ENCODE data around the gene TK2. TPM values are rescaled to one million over a fixed set of nuclear protein-coding genes. Genes with fewer than 3 reads are reported as not detected.

The TK2 gene
- total RNA-seq, 2 experiments from 2014 or later, result 3.6 to 5.1 TPM

DNA sequence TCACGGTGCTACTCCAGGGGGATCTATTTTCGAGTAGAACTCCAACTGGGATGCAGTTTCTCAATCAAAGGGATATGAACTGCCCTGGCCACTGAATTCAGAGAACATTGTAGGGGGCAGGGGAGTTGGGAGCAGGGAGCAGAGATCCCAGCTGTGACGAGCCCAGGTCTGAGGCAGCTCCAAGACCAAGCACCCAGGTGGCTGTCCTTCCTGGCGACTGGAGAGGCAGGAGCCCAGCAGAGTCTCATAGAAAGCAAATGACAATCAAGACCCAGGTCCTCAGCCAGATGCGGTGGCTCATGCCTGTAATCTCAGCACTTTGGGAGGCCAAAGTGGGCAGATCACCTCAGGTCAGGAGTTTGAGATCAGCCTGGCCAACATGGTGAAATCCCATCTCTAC, 60.1 kb downstream of the TK2 start:
- Histone ChIP-seq H3K36me3 (ENCODE audit: insufficient read depth, low read length) (no peaks in the 10 kb centered on the region), H3K4me3 (ENCODE audit: low read length) (no peak overlapping the region), H3K27me3 (ENCODE audit: control insufficient read depth in 1 of 2, insufficient read depth in 2 of 2, low read length in 2 of 2) (no peaks in the 10 kb centered on the region), H3K9me3 (ENCODE audit: control insufficient read depth in 1 of 2, insufficient read depth in 1 of 2, low read length in 2 of 2) (peaks cover 0 to 4% of the 10 kb centered on the region in 2 experiments), H3K27ac (ENCODE audit: low read depth in 1 of 2, low read length in 2 of 2) (no peak overlapping the region), H3K4me1 (ENCODE audit: insufficient read depth, low read length) (peaks cover 3% of the 10 kb centered on the region)
- no peaks in the 10 kb centered on the region for H3K4me1 Mint-ChIP-seq (ENCODE audit: low read depth)
- CTCF ChIA-PET, result no interaction called here
- POLR2A ChIA-PET, result no interaction called here
- no peaks in the 10 kb centered on the region for H3K36me3 Mint-ChIP-seq (ENCODE audit: low read depth)
- H3K27me3 Mint-ChIP-seq, result no peaks in the 10 kb centered on the region
- no peak overlapping the region for H3K4me3 Mint-ChIP-seq
- no peak for ATAC-seq (ENCODE audit: poor library complexity)
- TF ChIP-seq, protein P1, sequence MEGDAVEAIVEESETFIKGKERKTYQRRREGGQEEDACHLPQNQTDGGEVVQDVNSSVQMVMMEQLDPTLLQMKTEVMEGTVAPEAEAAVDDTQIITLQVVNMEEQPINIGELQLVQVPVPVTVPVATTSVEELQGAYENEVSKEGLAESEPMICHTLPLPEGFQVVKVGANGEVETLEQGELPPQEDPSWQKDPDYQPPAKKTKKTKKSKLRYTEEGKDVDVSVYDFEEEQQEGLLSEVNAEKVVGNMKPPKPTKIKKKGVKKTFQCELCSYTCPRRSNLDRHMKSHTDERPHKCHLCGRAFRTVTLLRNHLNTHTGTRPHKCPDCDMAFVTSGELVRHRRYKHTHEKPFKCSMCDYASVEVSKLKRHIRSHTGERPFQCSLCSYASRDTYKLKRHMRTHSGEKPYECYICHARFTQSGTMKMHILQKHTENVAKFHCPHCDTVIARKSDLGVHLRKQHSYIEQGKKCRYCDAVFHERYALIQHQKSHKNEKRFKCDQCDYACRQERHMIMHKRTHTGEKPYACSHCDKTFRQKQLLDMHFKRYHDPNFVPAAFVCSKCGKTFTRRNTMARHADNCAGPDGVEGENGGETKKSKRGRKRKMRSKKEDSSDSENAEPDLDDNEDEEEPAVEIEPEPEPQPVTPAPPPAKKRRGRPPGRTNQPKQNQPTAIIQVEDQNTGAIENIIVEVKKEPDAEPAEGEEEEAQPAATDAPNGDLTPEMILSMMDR (IDR thresholded peaks at IDR 0.05), result no peak
- intact Hi-C loops (cut with DNase I, micrococcal nuclease), result no loop called here
- H3K27ac Mint-ChIP-seq, result no peak overlapping the region
- peak in 1 of 14 experiments; percentile 21 for DNase-seq
- H3K9me3 Mint-ChIP-seq, result no peaks in the 10 kb centered on the region

DNA sequence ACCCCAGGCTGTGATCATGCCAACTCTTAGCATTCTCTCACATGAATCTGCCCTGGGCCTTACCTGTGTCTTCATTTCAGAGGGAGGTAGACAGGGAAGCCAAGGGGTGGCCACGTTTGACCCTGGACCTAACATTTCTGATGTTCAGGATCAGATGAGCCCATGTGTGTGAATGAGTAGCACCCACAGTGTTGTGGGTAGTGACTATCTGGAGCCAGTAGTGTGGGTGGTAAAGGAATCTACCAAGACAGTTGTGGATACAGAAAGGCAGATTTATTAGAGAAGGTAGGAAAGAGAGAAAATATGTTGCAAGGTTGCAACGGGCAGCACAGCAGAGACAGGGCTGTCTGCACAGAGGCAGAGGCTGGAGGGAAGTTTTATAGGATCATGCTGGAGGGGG, 60.5 kb downstream of the TK2 start:
- CTCF ChIA-PET, result no interaction called here

DNA sequence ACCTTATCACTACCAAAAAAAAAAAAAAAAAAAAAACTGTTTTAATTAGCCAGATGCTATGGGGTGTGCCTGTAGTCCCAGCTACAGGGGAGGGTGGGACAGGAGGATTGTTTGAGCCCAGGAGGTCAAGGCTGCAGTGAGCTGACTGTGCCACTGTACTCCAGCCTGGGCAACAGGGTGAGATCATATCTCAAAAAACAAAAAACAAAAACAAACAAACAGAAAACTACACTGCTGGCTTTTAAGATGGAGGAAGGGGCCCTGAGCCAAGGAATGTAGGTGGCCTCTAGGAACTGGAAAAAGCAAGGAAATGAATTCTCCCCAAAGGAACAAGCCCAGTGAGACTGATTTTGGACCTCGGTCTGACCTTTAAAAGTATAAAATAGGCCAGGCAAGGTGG, 61.4 kb downstream of the TK2 start:
- no peak overlapping the region for H3K4me3 Mint-ChIP-seq
- Histone ChIP-seq H3K9me3 (ENCODE audit: control insufficient read depth in 1 of 2, insufficient read depth in 1 of 2, low read length in 2 of 2) (peaks cover 0 to 4% of the 10 kb centered on the region in 2 experiments), H3K4me3 (ENCODE audit: low read length) (no peak overlapping the region), H3K36me3 (ENCODE audit: insufficient read depth, low read length) (no peaks in the 10 kb centered on the region), H3K27me3 (ENCODE audit: control insufficient read depth in 1 of 2, insufficient read depth in 2 of 2, low read length in 2 of 2) (no peaks in the 10 kb centered on the region), H3K27ac (ENCODE audit: low read depth in 1 of 2, low read length in 2 of 2) (no peak overlapping the region), H3K4me1 (ENCODE audit: insufficient read depth, low read length) (peaks cover 12% of the 10 kb centered on the region)
- peaks cover 9% of the 10 kb centered on the region for H3K4me1 Mint-ChIP-seq (ENCODE audit: low read depth)
- ATAC-seq (ENCODE audit: poor library complexity) (no peak), DNase-seq (peak in 1 of 14 experiments; percentile 2)
- H3K9me3 Mint-ChIP-seq, result no peaks in the 10 kb centered on the region
- TF ChIP-seq, protein P1 (IDR thresholded peaks at IDR 0.05), result no peak
- H3K27ac Mint-ChIP-seq, result no peak overlapping the region
- no peaks in the 10 kb centered on the region for H3K36me3 Mint-ChIP-seq (ENCODE audit: low read depth)
- CTCF ChIA-PET, result no interaction called here
- H3K27me3 Mint-ChIP-seq, result no peaks in the 10 kb centered on the region
- intact Hi-C loops (cut with DNase I, micrococcal nuclease), result no loop called here
- POLR2A ChIA-PET, result no interaction called here

More for the DNA sequence above, 60.5 kb downstream of the TK2 start:
- no peaks in the 10 kb centered on the region for H3K9me3 Mint-ChIP-seq
- no peaks in the 10 kb centered on the region for H3K27me3 Mint-ChIP-seq
- Histone ChIP-seq H3K36me3 (ENCODE audit: insufficient read depth, low read length) (no peaks in the 10 kb centered on the region), H3K9me3 (ENCODE audit: control insufficient read depth in 1 of 2, insufficient read depth in 1 of 2, low read length in 2 of 2) (peaks cover 0 to 4% of the 10 kb centered on the region in 2 experiments), H3K4me3 (ENCODE audit: low read length) (no peak overlapping the region), H3K4me1 (ENCODE audit: insufficient read depth, low read length) (peaks cover 3% of the 10 kb centered on the region), H3K27ac (ENCODE audit: low read depth in 1 of 2, low read length in 2 of 2) (no peak overlapping the region), H3K27me3 (ENCODE audit: control insufficient read depth in 1 of 2, insufficient read depth in 2 of 2, low read length in 2 of 2) (no peaks in the 10 kb centered on the region)
- intact Hi-C loops (cut with DNase I, micrococcal nuclease), result no loop called here
- H3K4me3 Mint-ChIP-seq, result no peak overlapping the region
- TF ChIP-seq, protein P1 (IDR thresholded peaks at IDR 0.05), result no peak
- ATAC-seq (ENCODE audit: poor library complexity) (no peak), DNase-seq (peak in 1 of 14 experiments; percentile 7)
- POLR2A ChIA-PET, result no interaction called here
- no peaks in the 10 kb centered on the region for H3K36me3 Mint-ChIP-seq (ENCODE audit: low read depth)
- peaks cover under 1% of the 10 kb centered on the region for H3K4me1 Mint-ChIP-seq (ENCODE audit: low read depth)
- H3K27ac Mint-ChIP-seq, result no peak overlapping the region

Measured in CD4-positive, alpha-beta T cell (primary cell).